Natural killer cell treated with Interleukin-12 subunit alpha and Interleukin-12 subunit beta and Interleukin-15 and Interleukin-18, amount 100 ng/mL, for 72 hours (primary cell): ENCODE results near the gene MYOM1. TPM values are rescaled to one million over a fixed set of nuclear protein-coding genes. Genes with fewer than 3 reads are reported as not detected.

Source experiments
- ATAC-seq, 2 donors: fragments of 150-1000 bp; cut with Tn5 transposase in 1 of 2; sonication (Bioruptor Pico), chemical (Tn5 transposase) in 1 of 2; 2 replicates each; pipeline ENCODE4 v1.10.0; 2021
- DNase-seq: peaks from one replicate; pipeline ENCODE4 v3.0.0; 2022; ENCODE audit warnings: low spot score
- H3K27ac Mint-ChIP-seq, 2 donors: 1 replicate in 1 of 2; 2 replicates in 1 of 2; pipeline ENCODE4 v1.8.0; 2022; ENCODE audit warnings: mixed read lengths in 2 of 2, mild to moderate bottlenecking in 1 of 2, moderate library complexity in 1 of 2
- H3K27me3 Mint-ChIP-seq, 2 donors: 1 replicate in 1 of 2; 2 replicates in 1 of 2; pipeline ENCODE4 v1.8.0; 2022; ENCODE audit warnings: mixed read lengths in 2 of 2
- H3K36me3 Mint-ChIP-seq: one replicate; pipeline ENCODE4 v1.8.0; 2022; ENCODE audit warnings: mixed read lengths
- H3K4me1 Mint-ChIP-seq, 2 donors: 1 replicate in 1 of 2; 2 replicates in 1 of 2; pipeline ENCODE4 v1.8.0; 2022; ENCODE audit warnings: low read depth in 2 of 2, mixed read lengths in 2 of 2, mild to moderate bottlenecking in 1 of 2
- H3K4me3 Mint-ChIP-seq: one replicate; pipeline ENCODE4 v1.8.0; 2022; ENCODE audit warnings: mixed read lengths
- H3K9me3 Mint-ChIP-seq: 2 replicates; pipeline ENCODE4 v1.8.0; 2022; ENCODE audit warnings: mixed read lengths
- total RNA-seq, 2 donors: library from RNA; stranded (reverse); gene quantifications; one replicate each; pipeline ENCODE4 v1.2.3, GENCODE V29; 2022

The MYOM1 gene
- total RNA-seq, 2 donors from 2014 or later = 0.88 to 0.98 TPM

- no peaks in the 10 kb centered on the region for H3K4me1 Mint-ChIP-seq
- no peak overlapping the region for H3K4me3 Mint-ChIP-seq
Observed at GRCh38 chr18:3114026-3114425, 105.7 kb downstream of the MYOM1 start.

DNA sequence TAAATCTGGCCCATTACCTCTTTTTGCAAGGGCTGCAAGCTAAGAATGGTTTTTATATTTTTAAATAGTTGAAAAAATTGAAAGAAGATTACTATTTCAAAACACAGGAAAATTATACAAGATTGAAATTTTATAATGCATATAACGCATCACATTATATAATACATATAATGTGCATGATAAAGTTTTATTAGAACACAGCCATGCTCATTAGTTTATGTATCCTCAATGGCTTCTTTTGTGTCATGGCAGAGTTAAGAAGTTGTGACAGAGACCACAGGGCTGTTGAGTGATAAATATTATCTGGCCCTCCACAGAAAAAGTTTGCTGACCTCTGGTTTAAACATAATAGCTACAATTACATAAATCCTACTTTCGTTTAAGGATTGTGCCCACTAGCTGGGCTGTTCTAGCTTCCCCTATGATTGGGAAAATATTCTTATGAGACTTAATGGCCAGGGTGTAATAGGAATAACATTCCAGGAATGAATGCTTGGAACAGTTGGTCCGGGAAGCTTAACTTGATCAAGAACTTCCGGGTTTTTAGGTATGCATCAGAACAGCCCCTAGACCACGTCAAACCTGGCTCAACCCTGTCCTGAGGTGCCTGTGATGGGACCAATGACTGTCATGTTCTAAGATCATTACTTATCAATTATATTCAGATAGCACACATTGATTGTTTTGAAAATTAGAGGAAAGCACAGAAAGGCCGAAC is 108.1 kb downstream of the MYOM1 start:
- no peak overlapping the region for H3K27ac Mint-ChIP-seq
- H3K36me3 Mint-ChIP-seq = no peaks in the 10 kb centered on the region
- no peak overlapping the region for H3K4me3 Mint-ChIP-seq
- ATAC-seq (no peak), DNase-seq (no peak)
- no peaks in the 10 kb centered on the region for H3K27me3 Mint-ChIP-seq
- no peaks in the 10 kb centered on the region for H3K4me1 Mint-ChIP-seq
- H3K9me3 Mint-ChIP-seq = no peaks in the 10 kb centered on the region

More at GRCh38 chr18:3114026-3114425, 105.7 kb downstream of the MYOM1 start:
- DNase-seq (no peak), ATAC-seq (no peak)
- Mint-ChIP-seq H3K9me3 (no peaks in the 10 kb centered on the region), H3K27ac (no peak overlapping the region), H3K36me3 (no peaks in the 10 kb centered on the region), H3K27me3 (no peaks in the 10 kb centered on the region)

DNA sequence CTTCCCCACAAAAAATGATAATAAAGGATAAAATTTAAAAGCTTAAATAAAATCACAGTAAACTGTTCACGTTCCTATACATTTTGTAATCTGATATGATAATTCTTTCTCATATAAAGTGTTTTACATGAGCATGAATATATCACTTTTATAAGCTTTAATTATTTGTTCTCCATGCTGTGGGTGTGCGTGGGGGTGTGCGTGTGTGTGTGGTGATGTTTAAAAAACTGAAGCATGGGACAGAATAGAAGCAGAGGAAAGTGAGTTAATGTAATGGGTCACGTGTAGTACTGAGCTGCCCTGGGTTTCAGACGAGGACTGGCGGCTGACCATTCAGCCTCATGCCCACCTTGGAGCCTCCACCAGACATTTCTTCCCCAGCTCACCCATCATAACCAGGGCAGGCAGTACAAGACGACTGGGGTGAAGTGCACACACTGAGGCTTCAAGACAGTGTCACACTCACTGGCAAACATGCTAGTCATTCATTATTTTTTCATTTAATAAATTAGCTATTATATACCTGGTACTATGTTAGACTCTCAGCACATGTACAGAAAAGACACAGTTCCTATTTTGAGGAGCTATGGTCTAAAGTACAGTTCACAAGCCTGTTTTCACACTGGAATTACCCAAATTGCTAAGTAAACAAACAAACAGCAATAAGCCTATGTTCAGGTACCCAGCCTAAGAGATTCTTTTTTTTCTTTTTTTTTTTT is 109.6 kb downstream of the MYOM1 start:
- Mint-ChIP-seq H3K36me3 (no peaks in the 10 kb centered on the region), H3K4me1 (no peaks in the 10 kb centered on the region), H3K9me3 (no peaks in the 10 kb centered on the region), H3K27ac (no peak overlapping the region), H3K27me3 (no peaks in the 10 kb centered on the region), H3K4me3 (no peak overlapping the region)
- DNase-seq (no peak), ATAC-seq (no peak)

- no peaks in the 10 kb centered on the region for H3K36me3 Mint-ChIP-seq
- DNase-seq = no peak
- H3K4me1 Mint-ChIP-seq = no peaks in the 10 kb centered on the region
- ATAC-seq = no peak
- H3K27ac Mint-ChIP-seq = no peak overlapping the region
- no peaks in the 10 kb centered on the region for H3K27me3 Mint-ChIP-seq
- no peak overlapping the region for H3K4me3 Mint-ChIP-seq
- H3K9me3 Mint-ChIP-seq = no peaks in the 10 kb centered on the region
Observed at GRCh38 chr18:3107740-3108151, 112.0 kb downstream of the MYOM1 start.

- Mint-ChIP-seq H3K27ac (no peak overlapping the region), H3K9me3 (no peaks in the 10 kb centered on the region), H3K4me1 (no peaks in the 10 kb centered on the region), H3K4me3 (no peak overlapping the region), H3K27me3 (no peaks in the 10 kb centered on the region), H3K36me3 (no peaks in the 10 kb centered on the region)
- DNase-seq = no peak
- ATAC-seq = no peak
Observed at GRCh38 chr18:3104190-3105054, 115.3 kb downstream of the MYOM1 start.

DNA sequence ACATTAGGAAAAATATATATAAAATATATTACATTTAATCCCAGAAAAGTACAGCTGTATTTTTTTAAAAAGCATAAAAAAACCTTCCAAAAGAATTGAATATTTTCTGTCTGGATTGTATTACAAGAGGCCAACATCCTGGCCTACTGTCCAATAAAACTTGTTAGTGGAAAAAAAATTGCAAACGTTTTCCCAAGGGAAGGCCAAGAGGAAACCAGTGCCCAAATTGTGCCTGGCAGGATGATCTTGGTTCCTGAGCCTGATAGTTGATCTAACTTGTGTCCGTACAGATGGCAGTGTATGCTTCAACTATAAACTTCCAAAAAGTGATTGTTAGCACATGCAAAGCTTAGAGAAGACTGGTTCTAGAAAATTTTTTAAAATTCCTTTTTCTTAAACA is 116.2 kb downstream of the MYOM1 start:
- no peak for ATAC-seq
- Mint-ChIP-seq H3K9me3 (no peaks in the 10 kb centered on the region), H3K36me3 (no peaks in the 10 kb centered on the region)

GRCh38 chr18:3102983-3103382 is 116.8 kb downstream of the MYOM1 start:
- no peak for DNase-seq
- no peaks in the 10 kb centered on the region for H3K36me3 Mint-ChIP-seq
- H3K27ac Mint-ChIP-seq = no peak overlapping the region
- no peaks in the 10 kb centered on the region for H3K9me3 Mint-ChIP-seq
- no peak overlapping the region for H3K4me3 Mint-ChIP-seq
- H3K4me1 Mint-ChIP-seq = peaks cover 0 to under 1% of the 10 kb centered on the region in 2 donors
- H3K27me3 Mint-ChIP-seq = no peaks in the 10 kb centered on the region
- no peak for ATAC-seq

More for the DNA sequence above, 116.2 kb downstream of the MYOM1 start:
- Mint-ChIP-seq H3K4me3 (no peak overlapping the region), H3K27me3 (no peaks in the 10 kb centered on the region), H3K27ac (no peak overlapping the region), H3K4me1 (no peaks in the 10 kb centered on the region)
- DNase-seq = no peak

DNA sequence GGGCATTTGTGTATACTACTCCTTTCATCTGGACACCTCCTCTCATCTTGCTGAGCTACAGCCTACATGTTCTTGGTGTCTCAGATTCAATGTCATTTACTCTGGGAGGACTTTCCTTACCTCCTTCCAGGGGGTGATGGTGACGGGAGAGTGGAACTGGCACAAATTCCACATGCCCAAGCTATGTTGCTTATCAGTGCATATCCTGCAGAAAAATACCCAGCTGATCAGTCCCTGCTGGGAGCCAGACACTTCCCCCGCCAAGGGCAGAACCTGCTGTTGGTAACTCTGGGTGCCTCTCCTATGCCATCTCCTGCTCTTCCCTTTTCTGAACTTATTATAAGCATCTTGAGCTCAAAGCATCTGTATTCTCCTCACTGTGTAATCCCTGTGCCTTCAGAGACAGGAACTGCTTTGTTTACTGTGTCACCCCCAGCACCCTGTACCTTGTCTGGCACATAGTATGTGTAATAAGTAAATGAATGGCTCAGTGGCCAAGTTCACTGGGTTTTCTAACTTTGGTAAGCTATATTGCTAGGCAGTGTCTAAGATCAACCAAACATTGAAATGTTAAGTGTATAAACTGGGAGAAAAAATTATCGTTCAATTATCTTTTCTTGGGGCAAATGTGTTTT is 119.2 kb downstream of the MYOM1 start:
- H3K9me3 Mint-ChIP-seq = no peaks in the 10 kb centered on the region
- no peaks in the 10 kb centered on the region for H3K36me3 Mint-ChIP-seq
- ATAC-seq (no peak), DNase-seq (no peak)
- H3K4me1 Mint-ChIP-seq = peaks cover 0 to 3% of the 10 kb centered on the region in 2 donors
- no peaks in the 10 kb centered on the region for H3K27me3 Mint-ChIP-seq
- H3K4me3 Mint-ChIP-seq = no peak overlapping the region
- H3K27ac Mint-ChIP-seq = no peak overlapping the region

DNA sequence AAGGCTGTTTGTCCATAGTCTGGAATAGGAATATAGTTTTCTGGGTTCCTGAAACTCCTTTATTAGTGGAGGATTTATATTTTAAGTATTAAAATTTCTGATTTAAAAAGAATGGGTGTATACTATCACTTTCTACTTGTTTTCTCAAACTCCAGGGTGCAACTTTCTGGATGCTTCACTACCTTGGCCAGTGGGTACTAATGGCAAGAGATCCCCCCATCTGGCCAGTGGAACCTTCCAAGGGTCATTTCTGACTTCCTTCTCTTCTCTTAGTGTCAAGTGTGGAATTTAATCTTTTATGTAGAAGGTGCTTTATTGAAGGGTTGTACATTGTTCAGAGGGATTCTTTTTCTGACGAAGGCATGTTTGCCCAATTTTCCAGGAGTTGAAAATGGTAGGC is 120.4 kb downstream of the MYOM1 start:
- Mint-ChIP-seq H3K27me3 (no peaks in the 10 kb centered on the region), H3K27ac (no peak overlapping the region), H3K9me3 (no peaks in the 10 kb centered on the region), H3K36me3 (no peaks in the 10 kb centered on the region), H3K4me1 (peaks cover 0 to 3% of the 10 kb centered on the region in 2 donors), H3K4me3 (no peak overlapping the region)
- ATAC-seq (no peak), DNase-seq (no peak)

DNA sequence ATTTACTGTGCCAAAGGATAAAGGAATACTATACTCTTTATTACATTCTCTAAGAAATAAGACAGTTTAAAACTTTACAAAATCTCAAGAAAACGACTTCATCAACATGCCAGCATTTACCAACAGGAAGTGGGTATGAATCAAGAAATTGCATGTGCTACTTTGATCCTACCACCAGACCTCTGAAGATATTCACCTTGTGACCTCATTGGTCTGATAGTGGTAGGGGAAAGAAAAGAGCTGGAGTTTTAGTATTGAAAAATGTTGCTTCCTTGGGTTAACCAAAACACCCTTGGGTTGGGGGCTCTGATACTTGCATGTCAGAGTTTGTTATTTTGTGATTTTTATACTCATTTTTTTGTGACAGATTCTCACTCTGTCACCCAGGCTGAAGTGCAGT is 122.7 kb downstream of the MYOM1 start:
- no peak for ATAC-seq
- peaks cover 0 to 6% of the 10 kb centered on the region in 2 donors for H3K4me1 Mint-ChIP-seq
- H3K27me3 Mint-ChIP-seq = no peaks in the 10 kb centered on the region
- H3K36me3 Mint-ChIP-seq = no peaks in the 10 kb centered on the region
- no peak for DNase-seq
- no peak overlapping the region for H3K27ac Mint-ChIP-seq
- no peaks in the 10 kb centered on the region for H3K9me3 Mint-ChIP-seq
- H3K4me3 Mint-ChIP-seq = no peak overlapping the region

GRCh38 chr18:3095921-3096320 is 123.8 kb downstream of the MYOM1 start:
- no peaks in the 10 kb centered on the region for H3K36me3 Mint-ChIP-seq
- H3K4me3 Mint-ChIP-seq = no peak overlapping the region
- H3K27ac Mint-ChIP-seq = peak overlapping the region in 1 of 2 donors; percentile 37
- DNase-seq (no peak), ATAC-seq (no peak)
- H3K9me3 Mint-ChIP-seq = no peaks in the 10 kb centered on the region
- peaks cover 0 to 6% of the 10 kb centered on the region in 2 donors for H3K4me1 Mint-ChIP-seq
- no peaks in the 10 kb centered on the region for H3K27me3 Mint-ChIP-seq

GRCh38 chr18:3094338-3094684 is 125.5 kb downstream of the MYOM1 start:
- DNase-seq (no peak), ATAC-seq (no peak)
- no peak overlapping the region for H3K27ac Mint-ChIP-seq
- H3K36me3 Mint-ChIP-seq = no peaks in the 10 kb centered on the region
- peaks cover 0 to 6% of the 10 kb centered on the region in 2 donors for H3K4me1 Mint-ChIP-seq
- H3K27me3 Mint-ChIP-seq = no peaks in the 10 kb centered on the region
- no peak overlapping the region for H3K4me3 Mint-ChIP-seq
- no peaks in the 10 kb centered on the region for H3K9me3 Mint-ChIP-seq

DNA sequence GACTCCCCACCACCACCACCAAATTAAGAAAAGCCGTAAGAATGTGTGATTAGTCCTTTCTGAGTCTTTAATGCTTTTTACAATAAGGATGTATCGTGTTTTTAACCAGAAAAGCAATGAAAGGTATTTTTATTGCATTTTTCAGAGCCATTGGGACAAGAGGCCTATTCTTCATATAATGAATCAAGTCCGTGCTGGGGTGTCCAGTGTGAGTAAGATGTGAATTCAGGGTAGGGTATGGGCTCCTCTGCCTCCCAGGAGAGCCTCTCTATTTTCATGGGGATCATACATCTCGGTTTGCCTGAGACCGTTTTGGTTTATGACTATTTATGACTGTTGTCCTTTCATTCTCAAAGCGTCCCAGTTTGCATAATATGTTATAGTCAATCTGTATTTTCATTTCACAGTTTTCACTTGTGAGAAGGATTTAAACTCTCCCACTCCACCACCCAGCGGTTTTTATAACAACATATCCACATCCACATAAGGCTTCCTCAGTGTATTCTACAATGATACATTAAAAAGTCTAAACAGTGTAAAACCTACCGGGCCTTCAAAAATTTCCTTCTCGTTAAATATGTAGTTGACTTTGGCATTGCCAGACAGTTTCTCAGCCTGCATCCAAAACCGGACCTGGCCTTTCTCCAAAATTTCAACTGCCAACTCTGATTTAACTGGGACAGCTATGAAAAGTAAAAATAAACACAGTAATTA is 126.0 kb downstream of the MYOM1 start:
- Mint-ChIP-seq H3K27ac (no peak overlapping the region), H3K4me1 (peaks cover 0 to 6% of the 10 kb centered on the region in 2 donors), H3K4me3 (no peak overlapping the region), H3K36me3 (no peaks in the 10 kb centered on the region), H3K9me3 (no peaks in the 10 kb centered on the region), H3K27me3 (no peaks in the 10 kb centered on the region)
- DNase-seq = no peak
- ATAC-seq = no peak
